GM12874 (cell line): ENCODE measurements around the gene LIN9.
A peak's percentile ranks its signal among the peaks of the same experiment; 100 is the strongest.

Source experiments
- CTCF ChIP-seq: IDR thresholded peaks from 2 replicates; pipeline ENCODE4 v1.5.1; 2011; ENCODE audit warnings: low read depth, mild to moderate bottlenecking, control low read depth, low read length, moderate library complexity; ENCODE audit not compliant: insufficient read depth

LIN9 gene

GRCh38 chr1:226195144-226195543 lies 113.8 kb downstream of the LIN9 start:
- no peak for TF ChIP-seq CTCF

GRCh38 chr1:226187380-226187779 lies 121.6 kb downstream of the LIN9 start:
- TF ChIP-seq CTCF, result no peak

- no peak for TF ChIP-seq CTCF
These were observed 122.0 kb downstream of the LIN9 start for GRCh38 chr1:226187019-226187322.

- no peak for TF ChIP-seq CTCF
These were observed 122.6 kb downstream of the LIN9 start, which contains the start of gene ACBD3 for GRCh38 chr1:226186124-226187018. Gene ACBD3 (minus strand): TSS chr1:226186741. CDS start chr1:226186675, 66 bp downstream.

- TF ChIP-seq CTCF, result no peak
These were observed 123.6 kb downstream of the LIN9 start for GRCh38 chr1:226185141-226186036.

- peak; percentile 53 for TF ChIP-seq CTCF
These were observed 126.8 kb downstream of the LIN9 start for GRCh38 chr1:226181996-226182714.
